Effector memory CD4-positive, alpha-beta T cell (primary cell): ENCODE data around the gene KRAS.

Source experiments
- DNase-seq, 3 donors: peaks; one replicate each; pipeline ENCODE4 v3.0.0-alpha.2; 2020
- H3K27ac ChIP-seq: 2 replicates; pipeline ENCODE4 v1.7.0; 2013; ENCODE audit warnings: mild to moderate bottlenecking, low read length, moderate library complexity; ENCODE audit not compliant: insufficient read depth, poor library complexity, severe bottlenecking
- H3K27me3 ChIP-seq: replicated peaks from 2 replicates; pipeline ENCODE4 v1.7.0; 2013; ENCODE audit warnings: mild to moderate bottlenecking, low read length; ENCODE audit not compliant: insufficient read depth, control insufficient read depth, poor library complexity, severe bottlenecking
- H3K36me3 ChIP-seq: 2 replicates; pipeline ENCODE4 v1.7.0; 2013; ENCODE audit warnings: mild to moderate bottlenecking, low read length, moderate library complexity; ENCODE audit not compliant: control insufficient read depth, insufficient read depth
- H3K4me1 ChIP-seq: 2 replicates; pipeline ENCODE4 v1.7.0; 2013; ENCODE audit warnings: low read length, mild to moderate bottlenecking; ENCODE audit not compliant: control insufficient read depth, insufficient read depth, poor library complexity, severe bottlenecking
- H3K4me3 ChIP-seq: 2 replicates; pipeline ENCODE4 v1.7.0; 2013; ENCODE audit warnings: low read length, low read depth, mild to moderate bottlenecking; ENCODE audit not compliant: insufficient read depth, poor library complexity, severe bottlenecking
- H3K9me3 ChIP-seq: 2 replicates; pipeline ENCODE4 v1.7.0; 2013; ENCODE audit warnings: mild to moderate bottlenecking, low read length, moderate library complexity; ENCODE audit not compliant: control insufficient read depth

The KRAS gene

DNA sequence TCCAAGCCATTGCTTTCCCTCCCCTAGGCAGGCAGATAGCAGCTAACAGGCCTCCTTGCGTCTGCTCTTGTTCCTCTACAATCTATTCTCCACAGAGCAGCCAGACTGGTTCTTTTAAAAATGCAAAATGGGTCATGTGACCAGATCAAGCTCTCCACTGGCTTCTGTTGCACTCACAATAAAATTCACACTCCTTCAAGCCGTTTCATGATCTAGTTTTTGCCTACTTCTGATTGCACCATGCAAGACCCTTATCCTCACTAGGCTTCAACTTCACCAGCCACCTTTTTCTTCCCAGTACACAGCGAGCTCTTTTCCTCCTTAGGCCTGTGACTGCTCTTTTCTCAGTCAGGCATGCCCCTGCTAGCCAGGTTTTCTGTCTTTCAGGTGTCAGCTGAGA lies 6.1 kb upstream of the KRAS start:
- no peaks in the 10 kb centered on the region for H3K27me3 ChIP-seq
- no peak overlapping the region for H3K4me3 ChIP-seq
- H3K27ac ChIP-seq: no peak overlapping the region
- no peaks in the 10 kb centered on the region for H3K4me1 ChIP-seq
- no peaks in the 10 kb centered on the region for H3K9me3 ChIP-seq
- no peak for DNase-seq
- no peaks in the 10 kb centered on the region for H3K36me3 ChIP-seq

DNA sequence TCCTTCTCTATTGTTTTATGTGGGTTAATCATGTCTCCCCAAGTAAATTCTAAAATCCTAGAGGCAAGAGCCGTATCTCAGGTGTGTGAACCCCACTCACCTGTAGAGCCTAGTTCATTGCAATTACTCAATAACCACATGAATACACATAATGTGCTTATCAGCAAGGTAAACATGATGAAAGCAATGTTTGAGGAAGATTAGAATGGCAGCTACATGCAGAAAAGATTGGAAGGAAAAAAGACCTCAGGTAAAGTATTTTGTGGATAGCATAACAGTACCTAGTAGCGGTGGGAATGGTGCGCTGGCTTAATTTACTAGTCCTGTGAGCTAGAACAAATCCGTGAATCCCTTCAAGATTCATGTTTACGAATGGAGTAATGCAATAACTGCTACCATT lies 5.3 kb upstream of the KRAS start:
- Histone ChIP-seq H3K27me3 (no peaks in the 10 kb centered on the region), H3K4me1 (no peaks in the 10 kb centered on the region), H3K9me3 (no peaks in the 10 kb centered on the region), H3K36me3 (no peaks in the 10 kb centered on the region), H3K4me3 (no peak overlapping the region), H3K27ac (no peak overlapping the region)
- DNase-seq: no peak

DNA sequence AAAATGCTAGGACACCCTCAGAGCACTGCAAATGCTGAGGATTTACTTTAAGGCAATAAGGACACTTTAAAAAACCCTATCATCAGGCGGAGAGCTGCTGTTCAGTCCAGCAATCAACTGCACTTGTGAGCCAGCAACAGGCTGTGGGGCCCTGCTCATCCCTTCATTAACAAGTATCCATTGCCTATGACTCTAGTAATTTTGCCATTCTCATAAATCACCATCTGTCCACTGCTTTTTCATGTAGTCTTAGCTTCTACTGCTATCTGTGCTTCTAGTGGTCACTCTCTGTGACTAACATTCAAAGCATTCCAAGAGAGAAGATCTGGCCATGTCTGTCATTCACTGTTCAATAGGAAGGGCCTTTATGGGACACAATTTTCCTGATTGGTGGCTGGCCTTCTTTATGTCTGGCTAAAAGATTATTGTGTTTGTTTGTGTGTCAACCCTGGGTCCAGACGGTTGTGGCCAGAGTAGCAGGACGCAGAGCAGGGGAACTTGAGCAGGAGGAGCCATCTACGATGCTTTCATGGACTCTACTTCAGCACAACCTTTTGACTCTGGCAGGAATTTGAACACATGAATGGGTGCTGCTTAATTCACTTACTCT lies 3.6 kb upstream of the KRAS start:
- no peaks in the 10 kb centered on the region for H3K9me3 ChIP-seq
- no peaks in the 10 kb centered on the region for H3K36me3 ChIP-seq
- no peak overlapping the region for H3K27ac ChIP-seq
- peaks cover 8% of the 10 kb centered on the region for H3K4me1 ChIP-seq
- H3K27me3 ChIP-seq: no peaks in the 10 kb centered on the region
- DNase-seq: no peak
- no peak overlapping the region for H3K4me3 ChIP-seq

DNA sequence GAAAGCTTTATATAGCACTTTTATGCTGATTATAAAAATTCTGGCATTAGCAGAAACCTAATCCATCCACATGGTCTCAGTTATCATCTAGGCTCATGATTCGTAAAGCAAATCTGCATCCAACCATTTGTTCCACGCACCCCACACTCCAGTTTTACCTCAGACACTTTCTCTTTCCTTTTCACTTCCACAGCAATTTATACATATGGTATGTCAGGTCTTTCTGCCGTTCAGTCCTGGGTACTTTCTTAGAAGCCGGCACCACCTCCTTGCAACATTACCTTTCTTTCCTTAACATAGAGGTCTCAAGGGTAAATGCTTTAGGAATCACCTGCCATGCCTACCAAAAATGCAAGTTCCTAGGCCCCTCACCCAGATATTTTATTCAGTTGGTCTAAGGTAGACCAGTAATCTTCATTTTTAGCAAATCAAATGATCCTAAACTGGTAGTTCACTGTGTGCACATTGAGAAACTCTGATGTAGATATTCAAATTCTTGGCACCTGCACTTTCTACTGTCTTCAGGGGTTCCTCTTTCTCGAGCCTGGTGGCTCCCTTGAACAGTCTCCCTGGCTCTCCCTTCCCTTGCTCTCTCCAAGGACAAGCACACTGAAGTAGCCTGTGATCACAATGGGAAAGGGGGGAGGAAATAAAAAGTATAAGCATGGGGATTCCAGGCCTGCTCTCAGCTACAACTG lies 2.8 kb upstream of the KRAS start:
- Histone ChIP-seq H3K36me3 (no peaks in the 10 kb centered on the region), H3K27ac (no peak overlapping the region)
- DNase-seq: no peak

DNA sequence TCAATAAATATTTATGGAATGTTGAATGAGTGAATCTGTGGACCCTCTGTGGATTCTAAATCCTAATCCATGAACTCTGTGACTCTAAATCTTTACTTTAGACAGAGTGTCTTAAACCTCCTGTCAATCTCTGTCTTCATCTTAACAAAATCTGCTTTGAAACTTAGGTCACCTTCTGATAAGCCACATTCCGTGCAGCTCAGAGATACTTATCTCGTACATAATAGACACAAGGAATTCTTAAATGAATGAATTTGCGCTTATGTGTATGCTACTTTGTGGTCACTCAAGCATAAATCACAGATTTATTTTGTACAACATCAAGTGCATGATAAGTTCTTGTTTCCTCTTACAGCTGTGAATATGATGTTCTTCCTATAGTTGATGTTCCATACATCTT lies 2.2 kb upstream of the KRAS start:
- Histone ChIP-seq H3K36me3 (no peaks in the 10 kb centered on the region), H3K4me3 (no peak overlapping the region), H3K27ac (no peak overlapping the region), H3K4me1 (peaks cover 8% of the 10 kb centered on the region), H3K9me3 (no peaks in the 10 kb centered on the region), H3K27me3 (no peaks in the 10 kb centered on the region)
- no peak for DNase-seq

More for the DNA sequence above, 2.8 kb upstream of the KRAS start:
- H3K4me3 ChIP-seq: no peak overlapping the region
- no peaks in the 10 kb centered on the region for H3K9me3 ChIP-seq
- peaks cover 8% of the 10 kb centered on the region for H3K4me1 ChIP-seq
- H3K27me3 ChIP-seq: no peaks in the 10 kb centered on the region

DNA sequence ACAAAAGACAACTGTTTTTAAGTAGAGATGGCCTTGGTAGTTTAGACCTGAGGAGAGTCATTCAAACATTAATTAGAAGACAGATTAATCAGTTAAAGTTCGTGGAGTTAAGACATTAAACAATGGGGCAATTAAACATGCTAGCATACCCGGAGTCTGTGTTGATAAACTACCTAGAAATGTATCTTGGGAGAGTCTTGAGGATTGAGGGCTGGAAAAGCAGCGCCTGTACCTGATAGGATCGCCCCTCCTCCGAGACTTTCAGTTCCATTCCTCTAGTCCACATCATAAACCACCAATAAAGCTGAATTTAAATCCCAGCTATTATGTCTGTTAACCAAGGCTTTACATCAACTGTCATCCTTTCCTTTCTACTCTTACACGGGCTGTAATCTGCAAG lies 1.0 kb upstream of the KRAS start:
- Histone ChIP-seq H3K27ac (no peak overlapping the region), H3K27me3 (no peaks in the 10 kb centered on the region), H3K9me3 (no peaks in the 10 kb centered on the region), H3K36me3 (no peaks in the 10 kb centered on the region), H3K4me3 (no peak overlapping the region), H3K4me1 (peaks cover 8% of the 10 kb centered on the region)
- no peak for DNase-seq

DNA sequence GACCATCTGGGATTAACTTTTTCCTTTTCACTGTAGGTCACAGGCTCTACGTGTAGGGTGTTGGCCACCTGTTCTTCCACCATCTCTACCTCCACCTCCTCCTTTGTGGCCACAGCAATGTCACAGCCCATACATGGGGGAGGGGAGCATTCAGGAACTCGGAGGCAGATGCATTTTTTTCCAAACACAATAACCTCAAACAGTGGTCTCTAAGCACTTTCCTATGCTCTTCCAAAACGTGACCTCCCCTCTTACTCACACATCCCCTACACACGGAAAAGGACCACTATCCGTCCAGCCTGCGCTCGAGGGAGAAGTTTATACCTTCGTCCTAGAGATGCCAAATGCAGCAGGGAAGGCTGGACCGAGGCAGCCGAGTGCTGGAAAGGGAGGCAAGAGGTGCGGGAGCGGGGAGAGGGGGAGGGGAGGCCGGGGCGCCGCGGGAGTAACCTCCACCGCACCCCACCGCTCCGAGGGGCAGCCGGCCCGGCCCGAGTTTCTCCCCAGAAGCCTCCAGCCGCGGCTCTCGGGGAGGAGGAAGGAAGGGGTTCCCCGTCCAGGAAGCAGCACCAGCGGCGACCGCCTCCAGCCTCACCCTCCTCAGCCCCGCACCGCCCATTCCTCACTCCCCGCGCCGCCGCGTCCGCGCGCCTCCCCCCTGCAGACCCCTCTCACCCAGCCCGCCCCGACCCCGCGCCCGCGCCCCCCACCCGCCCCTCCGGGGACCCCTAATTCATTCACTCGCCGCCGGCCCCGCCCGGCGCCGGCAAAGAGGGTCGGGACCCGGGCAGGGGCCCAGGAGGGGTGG lies 594 bp downstream of the KRAS start:
- Histone ChIP-seq H3K27ac (peak overlapping the region; percentile 77), H3K4me3 (peak overlapping the region; percentile 81), H3K27me3 (no peaks in the 10 kb centered on the region), H3K36me3 (no peaks in the 10 kb centered on the region), H3K9me3 (no peaks in the 10 kb centered on the region), H3K4me1 (peaks cover 8% of the 10 kb centered on the region)
- peak; percentile 23 to 45 (median 27) for DNase-seq

DNA sequence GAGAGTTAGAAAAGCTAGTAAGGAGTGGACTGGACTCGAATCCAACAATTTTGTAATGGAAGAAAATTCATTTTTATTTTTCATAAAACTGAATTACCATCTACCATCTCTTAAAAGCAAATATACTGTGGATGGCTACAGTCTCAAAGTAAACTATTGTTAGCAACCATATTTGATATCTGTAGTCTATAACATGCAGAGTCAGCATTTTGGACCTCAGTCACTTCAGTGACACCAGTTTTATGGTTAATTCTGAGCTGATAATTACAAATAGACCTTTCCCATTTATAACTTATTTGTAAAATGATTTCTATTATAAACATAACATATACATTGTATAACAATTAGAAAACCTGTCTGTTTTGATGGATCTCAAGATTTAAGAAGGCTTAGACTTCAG lies 2.0 kb downstream of the KRAS start:
- DNase-seq: no peak
- H3K27me3 ChIP-seq: no peaks in the 10 kb centered on the region
- H3K4me1 ChIP-seq: peaks cover 8% of the 10 kb centered on the region
- no peak overlapping the region for H3K27ac ChIP-seq
- H3K9me3 ChIP-seq: no peaks in the 10 kb centered on the region
- H3K36me3 ChIP-seq: peaks cover 6% of the 10 kb centered on the region
- no peak overlapping the region for H3K4me3 ChIP-seq

DNA sequence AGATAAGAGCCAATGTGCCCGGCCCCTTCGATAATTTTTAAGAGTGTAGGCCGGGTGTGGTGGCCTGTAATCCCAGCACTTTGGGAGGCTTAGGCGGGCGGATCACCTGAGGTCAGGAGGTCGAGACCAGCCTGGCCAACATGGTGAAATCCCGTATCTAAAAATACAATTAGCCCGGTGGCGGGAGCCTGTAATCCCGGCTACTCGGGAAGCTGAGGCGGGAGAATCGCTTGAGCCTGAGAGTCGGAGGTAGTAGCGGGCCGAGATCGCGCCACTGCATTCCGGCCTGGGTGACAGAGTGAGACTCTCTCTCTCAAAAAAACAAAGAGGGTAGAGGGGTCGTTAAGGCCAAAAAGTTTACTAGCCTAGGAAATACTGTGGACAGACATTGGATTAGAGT lies 2.6 kb downstream of the KRAS start:
- Histone ChIP-seq H3K27me3 (no peaks in the 10 kb centered on the region), H3K36me3 (peaks cover 12% of the 10 kb centered on the region), H3K27ac (no peak overlapping the region), H3K4me1 (peaks cover 8% of the 10 kb centered on the region), H3K9me3 (no peaks in the 10 kb centered on the region), H3K4me3 (no peak overlapping the region)
- no peak for DNase-seq

DNA sequence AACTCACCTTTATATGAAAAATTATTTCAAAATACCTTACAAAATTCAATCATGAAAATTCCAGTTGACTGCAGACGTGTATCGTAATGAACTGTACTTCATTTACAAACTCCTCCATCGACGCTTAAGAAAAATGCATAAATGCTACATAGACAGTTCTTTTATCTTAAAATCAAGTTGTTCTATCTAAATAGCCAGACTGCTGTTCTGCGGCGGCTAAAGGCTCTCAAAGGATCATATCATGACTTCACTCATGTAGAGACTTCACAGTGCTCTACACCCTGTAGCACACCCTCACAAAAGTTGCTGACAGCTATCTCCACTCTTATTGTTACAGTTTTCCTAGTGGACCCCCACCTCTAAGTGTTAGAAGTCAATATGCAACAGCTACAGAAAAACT lies 5.2 kb downstream of the KRAS start:
- peaks cover 8% of the 10 kb centered on the region for H3K4me1 ChIP-seq
- H3K27ac ChIP-seq: no peak overlapping the region
- peaks cover 14% of the 10 kb centered on the region for H3K36me3 ChIP-seq
- no peaks in the 10 kb centered on the region for H3K9me3 ChIP-seq
- no peak for DNase-seq
- H3K27me3 ChIP-seq: no peaks in the 10 kb centered on the region
- H3K4me3 ChIP-seq: no peak overlapping the region
